SK-N-SH (cell line): ENCODE measurements around the gene PEPD. TPM values are rescaled to one million over a fixed set of nuclear protein-coding genes. Genes with fewer than 3 reads are reported as not detected.

Experiments
- CTCF ChIA-PET: fragments of 300-600, 350-600 bp; formaldehyde crosslinking; extraction: SDS; loops from one replicate; lab custom pipeline; 2021; lab: Yijun Ruan, JAX
- POLR2A ChIA-PET: fragments of 350-600 bp; sonication (Branson Sonifier 250); formaldehyde crosslinking; extraction: SDS; loops from one replicate; lab custom pipeline; 2020; ENCODE audit warnings: antibody characterized with exemption, inconsistent platforms; lab: Yijun Ruan, JAX
- DNase-seq: peaks from one replicate; pipeline ENCODE4 v3.0.0; 2012
- H2AFZ ChIP-seq: fragments of 200-600 bp; sonication (generic); 2 replicates; pipeline ENCODE4 v1.8.1; 2016; ENCODE audit warnings: antibody characterized with exemption, mild to moderate bottlenecking, low read depth
- H3F3A ChIP-seq: fragments of 200-600 bp; sonication (generic); replicated peaks from 2 replicates; pipeline ENCODE3; 2016; ENCODE audit warnings: antibody characterized with exemption, mild to moderate bottlenecking; ENCODE audit not compliant: insufficient read depth
- H3K27ac ChIP-seq, 2 experiments: fragments of 200-500 bp in 1 of 2; fragments of 200-600 bp in 1 of 2; sonication (Bioruptor generic) in 1 of 2; sonication (generic), shearing (Covaris generic) in 1 of 2; 2 replicates each; pipeline versions ENCODE4 v1.5.1 to v1.6.1; 2014 to 2016; ENCODE audit warnings: low read depth in 2 of 2, inconsistent platforms in 1 of 2, low read length in 1 of 2, mild to moderate bottlenecking in 1 of 2, mixed read lengths in 1 of 2
- H3K27me3 ChIP-seq: fragments of 200-600 bp; sonication (generic), shearing (Covaris generic); 2 replicates; pipeline ENCODE4 v1.6.1; 2016; ENCODE audit warnings: mixed run types; ENCODE audit not compliant: insufficient read depth
- H3K36me3 ChIP-seq, 2 experiments: fragments of 200-500 bp in 1 of 2; fragments of 200-600 bp in 1 of 2; sonication (Bioruptor generic) in 1 of 2; sonication (generic) in 1 of 2; replicated peaks in 1 of 2; 2 replicates each; pipeline versions ENCODE3 to v1.5.1; 2014 to 2016; ENCODE audit warnings: low read length in 1 of 2, mild to moderate bottlenecking in 1 of 2; ENCODE audit not compliant: insufficient read depth in 2 of 2, control insufficient read depth in 1 of 2
- H3K4me1 ChIP-seq, 2 experiments: fragments of 200-500 bp in 1 of 2; fragments of 200-600 bp in 1 of 2; sonication (Bioruptor generic) in 1 of 2; sonication (generic), shearing (Covaris generic) in 1 of 2; 2 replicates each; pipeline versions ENCODE4 v1.5.1 to v1.6.1; 2014 to 2016; ENCODE audit warnings: low read depth in 1 of 2, low read length in 1 of 2, mixed run types in 1 of 2; ENCODE audit not compliant: insufficient read depth in 2 of 2, control insufficient read depth in 1 of 2
- H3K4me2 ChIP-seq: fragments of 200-600 bp; sonication (generic), shearing (Covaris generic); 2 replicates; pipeline ENCODE4 v1.6.1; 2017; ENCODE audit warnings: mixed run types
- H3K4me3 ChIP-seq, 2 experiments: fragments of 200-500 bp in 1 of 2; fragments of 200-600 bp in 1 of 2; sonication (Bioruptor generic) in 1 of 2; sonication (generic), shearing (Covaris generic) in 1 of 2; 2 replicates each; pipeline versions ENCODE4 v1.5.1 to v1.8.1; 2014 to 2016; ENCODE audit warnings: low read depth in 2 of 2, inconsistent platforms in 1 of 2, low read length in 1 of 2, mild to moderate bottlenecking in 1 of 2, mixed read lengths in 1 of 2, moderate library complexity in 1 of 2
- H3K79me2 ChIP-seq: fragments of 200-600 bp; sonication (generic); 2 replicates; pipeline ENCODE4 v1.8.1; 2017; ENCODE audit warnings: mild to moderate bottlenecking; ENCODE audit not compliant: insufficient read depth
- H3K9ac ChIP-seq: fragments of 200-600 bp; sonication (generic); 2 replicates; pipeline ENCODE4 v1.6.1; 2017; ENCODE audit warnings: mixed run types
- H3K9me2 ChIP-seq: fragments of 200-600 bp; sonication (generic); 2 replicates; pipeline ENCODE4 v1.6.1; 2017; ENCODE audit warnings: mixed run types
- H3K9me3 ChIP-seq: fragments of 200-600 bp; sonication (generic); 2 replicates; pipeline ENCODE4 v1.6.1; 2017; ENCODE audit warnings: mixed run types, mild to moderate bottlenecking, moderate library complexity
- H4K20me1 ChIP-seq: fragments of 200-600 bp; sonication (generic); 2 replicates; pipeline ENCODE4 v1.6.1; 2017; ENCODE audit warnings: mild to moderate bottlenecking, mixed run types; ENCODE audit not compliant: insufficient read depth
- CHD2 ChIP-seq: fragments of 150-350 bp; IDR thresholded peaks from 2 replicates; pipeline ENCODE4 v1.6.1; 2018; ENCODE audit warnings: low read length; ENCODE audit not compliant: partially characterized antibody
- EZH2phosphoT487 ChIP-seq: fragments of 200-600 bp; sonication (generic); IDR thresholded peaks from 2 replicates; pipeline ENCODE4 v1.6.1; 2017; ENCODE audit warnings: low read depth, mixed run types, mild to moderate bottlenecking, antibody characterized with exemption, moderate library complexity, borderline replicate concordance
- FOSL2 ChIP-seq: IDR thresholded peaks from 2 replicates; pipeline ENCODE4 v1.4.0; 2012; ENCODE audit warnings: low read depth, mild to moderate bottlenecking, moderate library complexity, borderline replicate concordance
- FOXM1 ChIP-seq: IDR thresholded peaks from 2 replicates; pipeline ENCODE4 v1.4.0; 2012; ENCODE audit warnings: low read depth, mild to moderate bottlenecking
- GABPA ChIP-seq: IDR thresholded peaks from 2 replicates; pipeline ENCODE4 v1.4.0; 2012; ENCODE audit warnings: low read depth, mild to moderate bottlenecking
- MEF2A ChIP-seq: IDR thresholded peaks from 2 replicates; pipeline ENCODE4 v1.4.0; 2012; ENCODE audit warnings: low read depth, borderline replicate concordance
- NRF1 ChIP-seq: IDR thresholded peaks from 2 replicates; pipeline ENCODE4 v1.6.1; 2012; ENCODE audit warnings: low read depth, mild to moderate bottlenecking, low read length
- PBX3 ChIP-seq: IDR thresholded peaks from 2 replicates; pipeline ENCODE4; 2012
- RAD21 ChIP-seq: IDR thresholded peaks from 2 replicates; pipeline ENCODE4 v1.6.1; 2012; ENCODE audit warnings: mild to moderate bottlenecking, low read length
- TAF1 ChIP-seq: IDR thresholded peaks from 2 replicates; pipeline ENCODE4 v1.6.1; 2012; ENCODE audit warnings: low read depth, mild to moderate bottlenecking, low read length, moderate library complexity, borderline replicate concordance
- TEAD4 ChIP-seq: IDR thresholded peaks from 2 replicates; pipeline ENCODE4 v1.4.0; 2012; ENCODE audit warnings: mild to moderate bottlenecking, borderline replicate concordance; ENCODE audit not compliant: insufficient read depth
- WGBS: methylation state at CpG from one replicate; pipeline ENCODE4 v1.1.6; 2017; ENCODE audit warnings: low lambda C conversion rate; 5-methylcytosine and 5-hydroxymethylcytosine counted together
- polyA plus RNA-seq, 3 experiments: library from polyadenylated mRNA; depleted of rRNA; stranded (reverse); fragments of >200 nt; gene quantifications; 2 replicates each; pipeline ENCODE4 v1.2.3, GENCODE V29; 2012
- TF ChIP-seq, protein P1 (sequence below): fragments of 200-600 bp; sonication (generic); IDR thresholded peaks from 2 replicates; pipeline ENCODE4 v1.6.1; 2017; ENCODE audit warnings: antibody characterized with exemption, mild to moderate bottlenecking, moderate library complexity
- TF ChIP-seq, protein P2 (sequence below): IDR thresholded peaks from 2 replicates; pipeline ENCODE4 v1.4.0; 2012; ENCODE audit warnings: low read depth, borderline replicate concordance
- TF ChIP-seq, protein P3 (sequence below): IDR thresholded peaks from 2 replicates; pipeline ENCODE4 v1.4.0; 2012; ENCODE audit warnings: low read depth, borderline replicate concordance
- TF ChIP-seq, protein P4 (sequence below): fragments of 150-350 bp; IDR thresholded peaks from 2 replicates; pipeline ENCODE4 v1.6.1; 2017; ENCODE audit warnings: antibody characterized with exemption, low read length, low read depth, borderline replicate concordance
- TF ChIP-seq, protein P5 (sequence below): fragments of 150-350 bp; IDR thresholded peaks from 2 replicates; pipeline ENCODE4 v1.6.1; 2016; ENCODE audit warnings: mild to moderate bottlenecking, low read depth, low read length

PEPD gene
- polyA plus RNA-seq, 1 of the 3 experiments (the other 2 are of a cell fraction) = 88.9 TPM

- Histone ChIP-seq H3K9me2 (no peaks in the 10 kb centered on the region), H4K20me1 (no peaks in the 10 kb centered on the region), H3K79me2 (no peaks in the 10 kb centered on the region), H3K4me2 (no peak overlapping the region), H3K27ac (no peak overlapping the region)
- TF ChIP-seq, protein P1, sequence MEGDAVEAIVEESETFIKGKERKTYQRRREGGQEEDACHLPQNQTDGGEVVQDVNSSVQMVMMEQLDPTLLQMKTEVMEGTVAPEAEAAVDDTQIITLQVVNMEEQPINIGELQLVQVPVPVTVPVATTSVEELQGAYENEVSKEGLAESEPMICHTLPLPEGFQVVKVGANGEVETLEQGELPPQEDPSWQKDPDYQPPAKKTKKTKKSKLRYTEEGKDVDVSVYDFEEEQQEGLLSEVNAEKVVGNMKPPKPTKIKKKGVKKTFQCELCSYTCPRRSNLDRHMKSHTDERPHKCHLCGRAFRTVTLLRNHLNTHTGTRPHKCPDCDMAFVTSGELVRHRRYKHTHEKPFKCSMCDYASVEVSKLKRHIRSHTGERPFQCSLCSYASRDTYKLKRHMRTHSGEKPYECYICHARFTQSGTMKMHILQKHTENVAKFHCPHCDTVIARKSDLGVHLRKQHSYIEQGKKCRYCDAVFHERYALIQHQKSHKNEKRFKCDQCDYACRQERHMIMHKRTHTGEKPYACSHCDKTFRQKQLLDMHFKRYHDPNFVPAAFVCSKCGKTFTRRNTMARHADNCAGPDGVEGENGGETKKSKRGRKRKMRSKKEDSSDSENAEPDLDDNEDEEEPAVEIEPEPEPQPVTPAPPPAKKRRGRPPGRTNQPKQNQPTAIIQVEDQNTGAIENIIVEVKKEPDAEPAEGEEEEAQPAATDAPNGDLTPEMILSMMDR = no peak
- TF ChIP-seq CHD2 (no peak), TEAD4 (no peak), PBX3 (no peak), FOSL2 (no peak), EZH2phosphoT487 (no peak), TAF1 (no peak)
- TF ChIP-seq, protein P2, sequence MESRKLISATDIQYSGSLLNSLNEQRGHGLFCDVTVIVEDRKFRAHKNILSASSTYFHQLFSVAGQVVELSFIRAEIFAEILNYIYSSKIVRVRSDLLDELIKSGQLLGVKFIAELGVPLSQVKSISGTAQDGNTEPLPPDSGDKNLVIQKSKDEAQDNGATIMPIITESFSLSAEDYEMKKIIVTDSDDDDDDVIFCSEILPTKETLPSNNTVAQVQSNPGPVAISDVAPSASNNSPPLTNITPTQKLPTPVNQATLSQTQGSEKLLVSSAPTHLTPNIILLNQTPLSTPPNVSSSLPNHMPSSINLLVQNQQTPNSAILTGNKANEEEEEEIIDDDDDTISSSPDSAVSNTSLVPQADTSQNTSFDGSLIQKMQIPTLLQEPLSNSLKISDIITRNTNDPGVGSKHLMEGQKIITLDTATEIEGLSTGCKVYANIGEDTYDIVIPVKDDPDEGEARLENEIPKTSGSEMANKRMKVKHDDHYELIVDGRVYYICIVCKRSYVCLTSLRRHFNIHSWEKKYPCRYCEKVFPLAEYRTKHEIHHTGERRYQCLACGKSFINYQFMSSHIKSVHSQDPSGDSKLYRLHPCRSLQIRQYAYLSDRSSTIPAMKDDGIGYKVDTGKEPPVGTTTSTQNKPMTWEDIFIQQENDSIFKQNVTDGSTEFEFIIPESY = no peak
- TF ChIP-seq, all 33 proteins: peak for 0
- CTCF ChIA-PET = interaction anchor here (1.0 to 1.8 kb wide), 4 partner anchors 14 to 175 kb away, joined by 3 to 6 read pairs (median 4); no protein-coding TSS in a partner anchor
- H3F3A ChIP-seq = no peaks in the 10 kb centered on the region
- POLR2A ChIA-PET = no interaction called here
- no peaks in the 10 kb centered on the region for H3K9me3 ChIP-seq
- H3K4me3 ChIP-seq = no peak overlapping the region
- H3K4me1 ChIP-seq = peaks cover 0 to 14% of the 10 kb centered on the region in 2 experiments; a peak in 1 of 4 replicates
- no peak for DNase-seq
- H3K27me3 ChIP-seq = no peaks in the 10 kb centered on the region
- peaks cover 0 to 3% of the 10 kb centered on the region in 2 experiments for H3K36me3 ChIP-seq
- H2AFZ ChIP-seq = no peak overlapping the region
- WGBS = 96% methylated on average over 8 of the region's 9 CpGs
- no peak overlapping the region for H3K9ac ChIP-seq
Measured at GRCh38 chr19:33448159-33448516, 73.5 kb downstream of the PEPD start.

DNA sequence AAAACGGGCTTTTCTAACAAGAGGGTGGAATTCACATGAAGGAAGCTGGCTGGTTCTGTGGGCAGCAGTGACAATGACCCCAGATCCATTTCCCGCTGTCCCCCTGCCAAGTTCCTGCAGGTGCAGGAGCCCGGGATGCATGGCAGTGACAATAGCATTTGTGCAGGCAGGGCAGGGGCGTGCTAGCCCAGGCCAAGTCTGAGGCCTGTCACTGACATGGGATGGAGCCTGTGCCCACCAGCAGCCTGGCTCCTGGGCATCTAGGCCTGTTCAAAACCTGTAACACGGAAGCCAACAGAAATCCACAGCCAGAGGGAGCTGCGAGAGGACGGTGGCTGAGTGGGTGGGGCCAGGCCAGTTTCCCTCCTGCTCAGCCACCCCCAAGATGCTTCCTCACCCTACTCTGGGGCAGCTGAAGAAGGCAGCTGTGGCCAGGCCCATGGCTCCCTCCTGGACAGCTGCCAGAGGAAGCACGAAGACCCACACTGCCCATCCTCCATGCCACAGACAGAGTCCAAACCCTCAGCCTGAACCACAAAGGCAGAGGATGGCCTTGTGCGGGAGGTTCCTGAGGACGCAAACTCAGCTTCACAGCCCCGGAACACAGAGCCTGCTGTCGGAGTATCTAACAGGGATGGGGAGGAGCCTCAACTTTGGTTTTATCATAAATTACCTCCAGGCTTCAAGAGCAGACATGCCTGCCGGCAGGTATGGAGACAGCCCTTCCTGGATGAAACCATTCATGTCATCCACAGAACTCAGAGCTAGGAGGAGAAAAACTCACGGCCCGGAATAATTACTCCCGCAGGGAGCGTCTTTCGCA lies 74.0 kb downstream of the PEPD start:
- H3K4me1 ChIP-seq = peaks cover 0 to 14% of the 10 kb centered on the region in 2 experiments; a peak in 1 of 4 replicates
- no peaks in the 10 kb centered on the region for H3K27me3 ChIP-seq
- 86% methylated on average over 15 of the region's 18 CpGs for WGBS
- ChIA-PET CTCF (interaction anchor here (1.0 to 1.8 kb wide), 3 partner anchors 17 to 175 kb away, joined by 3 to 6 read pairs (median 5); no protein-coding TSS in a partner anchor), POLR2A (no interaction called here)
- no peak overlapping the region for H3K4me2 ChIP-seq
- no peaks in the 10 kb centered on the region for H3K79me2 ChIP-seq
- H4K20me1 ChIP-seq = no peaks in the 10 kb centered on the region
- no peak overlapping the region for H3K4me3 ChIP-seq
- no peak for DNase-seq
- H3K27ac ChIP-seq = no peak overlapping the region; a peak in 1 of 4 replicates
- peaks cover 0 to 3% of the 10 kb centered on the region in 2 experiments for H3K36me3 ChIP-seq
- H3F3A ChIP-seq = no peaks in the 10 kb centered on the region
- no peaks in the 10 kb centered on the region for H3K9me3 ChIP-seq
- H3K9ac ChIP-seq = no peak overlapping the region
- no peaks in the 10 kb centered on the region for H3K9me2 ChIP-seq
- no peak for TF ChIP-seq NRF1
- TF ChIP-seq MEF2A = no peak
- TF ChIP-seq, protein P3, sequence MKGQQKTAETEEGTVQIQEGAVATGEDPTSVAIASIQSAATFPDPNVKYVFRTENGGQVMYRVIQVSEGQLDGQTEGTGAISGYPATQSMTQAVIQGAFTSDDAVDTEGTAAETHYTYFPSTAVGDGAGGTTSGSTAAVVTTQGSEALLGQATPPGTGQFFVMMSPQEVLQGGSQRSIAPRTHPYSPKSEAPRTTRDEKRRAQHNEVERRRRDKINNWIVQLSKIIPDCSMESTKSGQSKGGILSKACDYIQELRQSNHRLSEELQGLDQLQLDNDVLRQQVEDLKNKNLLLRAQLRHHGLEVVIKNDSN = no peak
- TF ChIP-seq, protein P4, sequence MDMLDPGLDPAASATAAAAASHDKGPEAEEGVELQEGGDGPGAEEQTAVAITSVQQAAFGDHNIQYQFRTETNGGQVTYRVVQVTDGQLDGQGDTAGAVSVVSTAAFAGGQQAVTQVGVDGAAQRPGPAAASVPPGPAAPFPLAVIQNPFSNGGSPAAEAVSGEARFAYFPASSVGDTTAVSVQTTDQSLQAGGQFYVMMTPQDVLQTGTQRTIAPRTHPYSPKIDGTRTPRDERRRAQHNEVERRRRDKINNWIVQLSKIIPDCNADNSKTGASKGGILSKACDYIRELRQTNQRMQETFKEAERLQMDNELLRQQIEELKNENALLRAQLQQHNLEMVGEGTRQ = no peak
- no peak for TF ChIP-seq RAD21
- TF ChIP-seq, protein P5, sequence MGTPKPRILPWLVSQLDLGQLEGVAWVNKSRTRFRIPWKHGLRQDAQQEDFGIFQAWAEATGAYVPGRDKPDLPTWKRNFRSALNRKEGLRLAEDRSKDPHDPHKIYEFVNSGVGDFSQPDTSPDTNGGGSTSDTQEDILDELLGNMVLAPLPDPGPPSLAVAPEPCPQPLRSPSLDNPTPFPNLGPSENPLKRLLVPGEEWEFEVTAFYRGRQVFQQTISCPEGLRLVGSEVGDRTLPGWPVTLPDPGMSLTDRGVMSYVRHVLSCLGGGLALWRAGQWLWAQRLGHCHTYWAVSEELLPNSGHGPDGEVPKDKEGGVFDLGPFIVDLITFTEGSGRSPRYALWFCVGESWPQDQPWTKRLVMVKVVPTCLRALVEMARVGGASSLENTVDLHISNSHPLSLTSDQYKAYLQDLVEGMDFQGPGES = no peak
- no peak for TF ChIP-seq EZH2phosphoT487
- no peak for TF ChIP-seq FOXM1
- TF ChIP-seq GABPA = no peak
- no peak overlapping the region for H2AFZ ChIP-seq
